ENCODE data around the gene FAR1. TPM values are rescaled to one million over a fixed set of nuclear protein-coding genes. Genes with fewer than 3 reads are reported as not detected.

FAR1 gene
- polyA plus RNA-seq, 1 of the 3 experiments (the other 2 are of a cell fraction) = 29.0 TPM

DNA sequence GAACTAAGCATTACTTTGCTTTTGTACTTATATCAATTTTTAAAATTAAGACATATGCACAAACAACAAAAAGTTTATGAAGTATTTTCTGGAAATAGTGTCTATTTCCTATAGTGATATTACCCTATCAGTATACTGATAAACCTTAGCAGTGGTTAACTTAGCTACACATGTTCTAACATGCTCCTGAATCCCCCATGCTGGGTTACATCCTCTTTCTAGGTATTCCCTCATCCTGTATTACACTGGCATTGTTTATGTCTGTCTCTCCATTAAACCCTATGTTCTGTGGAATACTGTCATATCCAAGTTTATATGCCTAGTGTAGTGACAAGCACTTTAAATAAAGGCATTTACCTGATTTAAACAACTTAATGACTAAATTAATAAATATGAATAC, 1.8 kb upstream of the FAR1 start (continued):
- TF ChIP-seq, protein P1, sequence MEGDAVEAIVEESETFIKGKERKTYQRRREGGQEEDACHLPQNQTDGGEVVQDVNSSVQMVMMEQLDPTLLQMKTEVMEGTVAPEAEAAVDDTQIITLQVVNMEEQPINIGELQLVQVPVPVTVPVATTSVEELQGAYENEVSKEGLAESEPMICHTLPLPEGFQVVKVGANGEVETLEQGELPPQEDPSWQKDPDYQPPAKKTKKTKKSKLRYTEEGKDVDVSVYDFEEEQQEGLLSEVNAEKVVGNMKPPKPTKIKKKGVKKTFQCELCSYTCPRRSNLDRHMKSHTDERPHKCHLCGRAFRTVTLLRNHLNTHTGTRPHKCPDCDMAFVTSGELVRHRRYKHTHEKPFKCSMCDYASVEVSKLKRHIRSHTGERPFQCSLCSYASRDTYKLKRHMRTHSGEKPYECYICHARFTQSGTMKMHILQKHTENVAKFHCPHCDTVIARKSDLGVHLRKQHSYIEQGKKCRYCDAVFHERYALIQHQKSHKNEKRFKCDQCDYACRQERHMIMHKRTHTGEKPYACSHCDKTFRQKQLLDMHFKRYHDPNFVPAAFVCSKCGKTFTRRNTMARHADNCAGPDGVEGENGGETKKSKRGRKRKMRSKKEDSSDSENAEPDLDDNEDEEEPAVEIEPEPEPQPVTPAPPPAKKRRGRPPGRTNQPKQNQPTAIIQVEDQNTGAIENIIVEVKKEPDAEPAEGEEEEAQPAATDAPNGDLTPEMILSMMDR (IDR thresholded peaks at IDR 0.05) = no peak
- TF ChIP-seq FOXM1 (IDR thresholded peaks at IDR 0.05; ENCODE audit: low read depth) = no peak
- no peak for TF ChIP-seq TEAD4 (IDR thresholded peaks at IDR 0.05; ENCODE audit: borderline replicate concordance, insufficient read depth)

DNA sequence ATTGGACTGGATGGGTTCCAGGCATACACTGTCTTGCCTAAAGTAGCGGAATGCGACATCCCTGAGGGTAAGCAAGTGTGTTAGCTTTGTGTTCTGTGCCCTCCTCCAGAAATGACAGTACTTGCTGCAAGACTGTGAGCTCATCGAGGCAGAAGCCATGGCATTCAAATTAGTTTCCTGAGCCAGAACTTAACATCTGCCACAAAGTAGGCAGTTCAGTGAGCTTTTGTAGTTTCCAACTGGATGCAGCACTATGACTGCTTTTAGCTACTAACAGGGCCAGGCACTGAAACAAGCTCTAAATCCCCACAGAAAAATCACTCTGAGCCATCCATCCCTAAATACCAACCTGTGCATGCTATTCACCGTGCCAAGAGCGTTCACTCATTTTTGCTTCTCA, 1.2 kb upstream of the FAR1 start:
- DNase-seq = no peak
- Histone ChIP-seq H3K9me2 (no peaks in the 10 kb centered on the region), H2AFZ (ENCODE audit: low read depth) (peak overlapping the region; percentile 96; the same call in 1 of the 2 replicates), H3K4me3 (ENCODE audit: low read depth in 2 of 2, low read length in 1 of 2) (peak overlapping the region; percentile 62 to 67; a peak in 3 of 4 replicates), H3K27ac (ENCODE audit: low read depth in 2 of 2, low read length in 1 of 2) (no peak overlapping the region), H4K20me1 (ENCODE audit: insufficient read depth) (peaks cover 28% of the 10 kb centered on the region), H3K9ac (peak overlapping the region; percentile 79; the same call in 1 of the 2 replicates), H3K4me2 (peak overlapping the region; percentile 96; the same call in 1 of the 2 replicates), H3K27me3 (ENCODE audit: insufficient read depth) (no peaks in the 10 kb centered on the region), H3K79me2 (ENCODE audit: insufficient read depth) (peaks cover 34% of the 10 kb centered on the region), H3K4me1 (ENCODE audit: control insufficient read depth in 1 of 2, insufficient read depth in 2 of 2, low read depth in 1 of 2, low read length in 1 of 2) (peaks cover 6 to 11% of the 10 kb centered on the region in 2 experiments; a peak in 2 of 4 replicates), H3F3A (replicated peaks; ENCODE audit: insufficient read depth) (peaks cover 19% of the 10 kb centered on the region), H3K36me3 (replicated peaks in 1 of 2; ENCODE audit: control insufficient read depth in 1 of 2, insufficient read depth in 2 of 2, low read length in 1 of 2) (no peaks in the 10 kb centered on the region), H3K9me3 (no peaks in the 10 kb centered on the region)
- WGBS (ENCODE audit: low lambda C conversion rate) = 50% methylated on average over 5 of the region's 5 CpGs
- CTCF ChIA-PET = interaction anchor here (0.6 to 1.9 kb wide), 9 partner anchors 10 to 105 kb away, joined by 3 to 5 read pairs (median 3); no protein-coding TSS in a partner anchor
- POLR2A ChIA-PET = no interaction called here
- TF ChIP-seq YY1 (IDR thresholded peaks at IDR 0.05; ENCODE audit: low read depth) (no peak), NRF1 (IDR thresholded peaks at IDR 0.05; ENCODE audit: low read depth, low read length) (no peak), REST (IDR thresholded peaks at IDR 0.05; ENCODE audit: low read depth, low read length) (no peak), USF2 (IDR thresholded peaks at IDR 0.05; ENCODE audit: borderline replicate concordance, low read depth, low read length) (no peak), SMC3 (IDR thresholded peaks at IDR 0.05; ENCODE audit: low read depth, low read length) (no peak), RAD21 (IDR thresholded peaks at IDR 0.05; ENCODE audit: low read length) (no peak), GATA2 (CRISPR knock-in tag; IDR thresholded peaks at IDR 0.05) (no peak), RFX5 (IDR thresholded peaks at IDR 0.05; ENCODE audit: low read length) (no peak), NFIC (IDR thresholded peaks at IDR 0.05; ENCODE audit: borderline replicate concordance) (no peak), CHD2 (IDR thresholded peaks at IDR 0.05; ENCODE audit: low read length, partially characterized antibody) (no peak), GABPA (IDR thresholded peaks at IDR 0.05; ENCODE audit: low read depth) (no peak), EZH2phosphoT487 (IDR thresholded peaks at IDR 0.05; ENCODE audit: borderline replicate concordance, low read depth) (no peak), RCOR1 (IDR thresholded peaks at IDR 0.05; ENCODE audit: low read length) (no peak), TAF1 (IDR thresholded peaks at IDR 0.05; ENCODE audit: borderline replicate concordance, low read depth, low read length) (no peak)
- TF ChIP-seq, protein P2, sequence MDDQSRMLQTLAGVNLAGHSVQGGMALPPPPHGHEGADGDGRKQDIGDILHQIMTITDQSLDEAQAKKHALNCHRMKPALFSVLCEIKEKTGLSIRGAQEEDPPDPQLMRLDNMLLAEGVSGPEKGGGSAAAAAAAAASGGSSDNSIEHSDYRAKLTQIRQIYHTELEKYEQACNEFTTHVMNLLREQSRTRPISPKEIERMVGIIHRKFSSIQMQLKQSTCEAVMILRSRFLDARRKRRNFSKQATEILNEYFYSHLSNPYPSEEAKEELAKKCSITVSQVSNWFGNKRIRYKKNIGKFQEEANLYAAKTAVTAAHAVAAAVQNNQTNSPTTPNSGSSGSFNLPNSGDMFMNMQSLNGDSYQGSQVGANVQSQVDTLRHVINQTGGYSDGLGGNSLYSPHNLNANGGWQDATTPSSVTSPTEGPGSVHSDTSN (IDR thresholded peaks at IDR 0.05) = no peak
- TF ChIP-seq, protein P3, sequence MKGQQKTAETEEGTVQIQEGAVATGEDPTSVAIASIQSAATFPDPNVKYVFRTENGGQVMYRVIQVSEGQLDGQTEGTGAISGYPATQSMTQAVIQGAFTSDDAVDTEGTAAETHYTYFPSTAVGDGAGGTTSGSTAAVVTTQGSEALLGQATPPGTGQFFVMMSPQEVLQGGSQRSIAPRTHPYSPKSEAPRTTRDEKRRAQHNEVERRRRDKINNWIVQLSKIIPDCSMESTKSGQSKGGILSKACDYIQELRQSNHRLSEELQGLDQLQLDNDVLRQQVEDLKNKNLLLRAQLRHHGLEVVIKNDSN (IDR thresholded peaks at IDR 0.05; ENCODE audit: borderline replicate concordance, low read depth) = no peak
- TF ChIP-seq, protein P4, sequence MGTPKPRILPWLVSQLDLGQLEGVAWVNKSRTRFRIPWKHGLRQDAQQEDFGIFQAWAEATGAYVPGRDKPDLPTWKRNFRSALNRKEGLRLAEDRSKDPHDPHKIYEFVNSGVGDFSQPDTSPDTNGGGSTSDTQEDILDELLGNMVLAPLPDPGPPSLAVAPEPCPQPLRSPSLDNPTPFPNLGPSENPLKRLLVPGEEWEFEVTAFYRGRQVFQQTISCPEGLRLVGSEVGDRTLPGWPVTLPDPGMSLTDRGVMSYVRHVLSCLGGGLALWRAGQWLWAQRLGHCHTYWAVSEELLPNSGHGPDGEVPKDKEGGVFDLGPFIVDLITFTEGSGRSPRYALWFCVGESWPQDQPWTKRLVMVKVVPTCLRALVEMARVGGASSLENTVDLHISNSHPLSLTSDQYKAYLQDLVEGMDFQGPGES (IDR thresholded peaks at IDR 0.05; ENCODE audit: low read depth, low read length) = no peak

All from SK-N-SH (cell line).